PC-3 (cell line): ENCODE measurements around the gene NBR1. TPM values are rescaled to one million over a fixed set of nuclear protein-coding genes. Genes with fewer than 3 reads are reported as not detected.
A peak's percentile ranks its signal among the peaks of the same experiment; 100 is the strongest.
"Not testable (repeated sequence)": the region's sequence is repeated elsewhere in the genome, so short reads cannot be mapped to it uniquely, and the experiment has no call there.

ENCODE experiments used
- ATAC-seq: fragments of 200-7000 bp; cut with Tn5 transposase; 2 replicates; pipeline ENCODE4 v1.9.1; 2020; ENCODE audit warnings: mild to moderate bottlenecking, moderate library complexity
- BruUV-seq: library from RNA; stranded (reverse); fragments of 400-500 nt; replicated peaks from 2 replicates; lab custom pipeline; 2021; lab: Mats Ljungman, UMichigan
- CTCF ChIA-PET: fragments of 300-600 bp; sonication (Branson Sonifier 250); formaldehyde crosslinking; loops from one replicate; lab custom pipeline; 2022; ENCODE audit warnings: antibody characterized with exemption; lab: Charles Lee
- POLR2A ChIA-PET: fragments of 300-600 bp; sonication (Branson Sonifier 250); formaldehyde crosslinking; loops from one replicate; lab custom pipeline; 2022; ENCODE audit warnings: antibody characterized with exemption; ENCODE audit not compliant: unreplicated experiment; lab: Charles Lee
- DNase-seq: peaks from one replicate; pipeline ENCODE4 v3.0.0-alpha.2; 2015
- H2AFZ ChIP-seq: fragments of 300-600 bp; sonication (generic); 2 replicates; pipeline ENCODE4 v1.6.0; 2016; ENCODE audit warnings: antibody characterized with exemption, low read length
- H3F3A ChIP-seq: fragments of 300-600 bp; sonication (generic); one replicate; pipeline ENCODE4 v1.6.0; 2017; ENCODE audit warnings: antibody characterized with exemption, low read length, control low read depth, mild to moderate bottlenecking; ENCODE audit not compliant: unreplicated experiment
- H3K27ac ChIP-seq: fragments of 300-600 bp; sonication (generic); 2 replicates; pipeline ENCODE4 v1.5.1; 2016; ENCODE audit warnings: mild to moderate bottlenecking, low read length
- H3K27me3 ChIP-seq: fragments of 300-600 bp; sonication (generic); 2 replicates; pipeline ENCODE4 v1.6.1; 2016; ENCODE audit warnings: low read length, mixed read lengths
- H3K36me3 ChIP-seq: fragments of 300-600 bp; sonication (generic); 2 replicates; pipeline ENCODE4 v1.6.1; 2016; ENCODE audit warnings: low read depth, mixed run types, low read length, mixed read lengths
- H3K4me1 ChIP-seq: fragments of 300-600 bp; sonication (generic); 2 replicates; pipeline ENCODE4 v1.5.1; 2016; ENCODE audit warnings: low read length; ENCODE audit not compliant: insufficient read depth
- H3K4me2 ChIP-seq: fragments of 300-600 bp; sonication (generic); 2 replicates; pipeline ENCODE4 v1.6.0; 2016; ENCODE audit warnings: low read length
- H3K4me3 ChIP-seq: fragments of 300-600 bp; sonication (generic); 2 replicates; pipeline ENCODE4 v1.5.1; 2016; ENCODE audit warnings: mild to moderate bottlenecking, low read length, mixed read lengths
- H3K79me2 ChIP-seq: fragments of 300-600 bp; sonication (generic); 2 replicates; pipeline ENCODE4 v1.6.1; 2017; ENCODE audit warnings: low read length, mixed read lengths
- H3K9ac ChIP-seq: fragments of 300-600 bp; sonication (generic); 2 replicates; pipeline ENCODE4 v1.6.0; 2016; ENCODE audit warnings: mild to moderate bottlenecking, low read length
- H3K9me2 ChIP-seq: fragments of 300-600 bp; sonication (generic); replicated peaks from 2 replicates; pipeline ENCODE4 v1.6.1; 2016; ENCODE audit warnings: mixed run types, low read length, mixed read lengths
- H3K9me3 ChIP-seq: fragments of 300-600 bp; sonication (generic); 2 replicates; pipeline ENCODE4 v1.6.1; 2016; ENCODE audit warnings: low read length, mixed read lengths
- H4K20me1 ChIP-seq: fragments of 300-600 bp; sonication (generic); 2 replicates; pipeline ENCODE4 v1.6.1; 2016; ENCODE audit warnings: low read length, mixed read lengths
- EZH2 ChIP-seq: fragments of 300-600 bp; sonication (generic); IDR thresholded peaks from one replicate; pipeline ENCODE4 v1.6.1; 2017; ENCODE audit warnings: antibody characterized with exemption, mild to moderate bottlenecking, low read length; ENCODE audit not compliant: unreplicated experiment
- EZH2phosphoT487 ChIP-seq: fragments of 300-600 bp; sonication (generic); IDR thresholded peaks from 2 replicates; pipeline ENCODE4 v1.6.1; 2018; ENCODE audit warnings: mild to moderate bottlenecking, antibody characterized with exemption, low read length, borderline replicate concordance
- intact Hi-C: fragments of 100-400 bp; cut with micrococcal nuclease; formaldehyde crosslinking; loops from 2 replicates; pipeline ENCODE4 v1.9.0; 2023
- total RNA-seq: library from RNA; depleted of rRNA; stranded (reverse); fragments of >200 nt; gene quantifications from 2 replicates; pipeline ENCODE4 v1.2.3, GENCODE V29; 2014
- TF ChIP-seq, protein P1 (sequence below): fragments of 300-600 bp; sonication (generic); conservative IDR thresholded peaks from 2 replicates; pipeline ENCODE4 v1.5.1; 2017; ENCODE audit warnings: antibody characterized with exemption, low read depth, mild to moderate bottlenecking, low read length

NBR1 gene
- total RNA-seq, 1 experiment from 2014 or later: 30.0 TPM

DNA sequence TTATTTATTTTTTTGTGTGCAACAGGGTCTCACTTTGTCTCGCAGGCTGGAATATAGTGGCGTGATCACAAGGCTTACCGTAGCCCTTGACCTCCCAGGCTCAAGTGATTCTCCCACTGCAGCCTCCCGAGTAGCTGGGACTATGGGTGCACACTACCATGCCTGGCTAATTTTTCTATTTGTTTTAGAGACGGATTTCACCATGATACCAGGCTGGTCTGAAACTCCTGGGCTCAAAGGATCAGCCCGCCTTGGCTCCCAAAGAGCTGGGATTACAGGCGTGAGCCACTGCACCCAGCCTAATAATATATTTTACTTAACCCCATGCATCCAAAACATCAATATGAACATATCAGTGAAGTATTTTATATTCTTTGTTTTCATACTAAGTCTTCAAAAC lies 55.4 kb downstream of the NBR1 start:
- Histone ChIP-seq H3F3A (no peaks in the 10 kb centered on the region), H3K9me3 (no peaks in the 10 kb centered on the region), H3K79me2 (no peaks in the 10 kb centered on the region), H3K4me1 (no peaks in the 10 kb centered on the region), H3K4me2 (no peak overlapping the region), H3K9ac (no peak overlapping the region), H3K9me2 (no peaks in the 10 kb centered on the region), H3K4me3 (no peak overlapping the region), H3K27ac (no peak overlapping the region), H3K27me3 (no peaks in the 10 kb centered on the region), H3K36me3 (no peaks in the 10 kb centered on the region), H4K20me1 (no peaks in the 10 kb centered on the region), H2AFZ (no peak overlapping the region)
- POLR2A ChIA-PET: interaction anchor here (0.7 kb wide), 1 partner anchor 592 kb away, joined by 3 read pairs; no protein-coding TSS in a partner anchor
- no TSS peak for BruUV-seq
- DNase-seq: no peak
- no peak for TF ChIP-seq EZH2phosphoT487
- no peak for TF ChIP-seq EZH2
- TF ChIP-seq, protein P1, sequence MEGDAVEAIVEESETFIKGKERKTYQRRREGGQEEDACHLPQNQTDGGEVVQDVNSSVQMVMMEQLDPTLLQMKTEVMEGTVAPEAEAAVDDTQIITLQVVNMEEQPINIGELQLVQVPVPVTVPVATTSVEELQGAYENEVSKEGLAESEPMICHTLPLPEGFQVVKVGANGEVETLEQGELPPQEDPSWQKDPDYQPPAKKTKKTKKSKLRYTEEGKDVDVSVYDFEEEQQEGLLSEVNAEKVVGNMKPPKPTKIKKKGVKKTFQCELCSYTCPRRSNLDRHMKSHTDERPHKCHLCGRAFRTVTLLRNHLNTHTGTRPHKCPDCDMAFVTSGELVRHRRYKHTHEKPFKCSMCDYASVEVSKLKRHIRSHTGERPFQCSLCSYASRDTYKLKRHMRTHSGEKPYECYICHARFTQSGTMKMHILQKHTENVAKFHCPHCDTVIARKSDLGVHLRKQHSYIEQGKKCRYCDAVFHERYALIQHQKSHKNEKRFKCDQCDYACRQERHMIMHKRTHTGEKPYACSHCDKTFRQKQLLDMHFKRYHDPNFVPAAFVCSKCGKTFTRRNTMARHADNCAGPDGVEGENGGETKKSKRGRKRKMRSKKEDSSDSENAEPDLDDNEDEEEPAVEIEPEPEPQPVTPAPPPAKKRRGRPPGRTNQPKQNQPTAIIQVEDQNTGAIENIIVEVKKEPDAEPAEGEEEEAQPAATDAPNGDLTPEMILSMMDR: no peak
- intact Hi-C loops: no loop called here
- CTCF ChIA-PET: no interaction called here
- ATAC-seq: no peak

DNA sequence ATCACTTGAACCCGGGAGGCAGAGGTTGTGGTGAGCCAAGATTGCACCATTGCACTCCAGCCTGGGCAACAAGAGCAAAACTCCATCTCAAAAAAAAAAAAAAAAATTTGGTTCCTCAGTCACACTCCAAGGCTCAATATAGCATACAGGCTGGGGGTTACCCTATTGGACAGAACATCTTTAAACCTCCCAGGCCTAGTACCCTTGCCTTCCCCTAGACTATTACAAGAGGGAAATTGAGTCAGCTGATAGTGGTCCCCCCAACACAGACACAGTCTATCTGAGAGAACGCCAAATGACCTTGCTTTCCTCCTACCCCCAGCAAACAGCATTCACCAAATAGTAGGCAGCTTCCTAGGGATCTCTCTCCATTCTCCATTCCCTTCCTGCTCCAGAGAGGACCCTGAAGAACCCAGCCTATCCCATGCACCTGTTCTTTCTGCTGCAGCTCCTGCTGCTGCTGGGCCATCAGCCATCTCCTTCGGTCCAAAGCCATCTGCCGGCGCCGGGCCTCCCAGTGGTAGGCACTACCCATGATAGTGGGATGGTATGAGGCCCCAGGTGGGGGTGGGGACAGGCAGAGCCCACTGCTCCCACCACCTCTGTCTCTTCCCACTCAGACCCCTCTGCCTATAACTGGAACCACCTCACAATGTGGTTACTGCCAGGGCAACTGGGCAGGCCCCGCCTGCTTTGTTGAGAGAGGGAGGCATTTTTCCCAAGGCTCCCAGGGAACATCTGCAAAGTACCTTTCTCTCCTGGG lies 57.2 kb downstream of the NBR1 start, which contains the start of gene CCDC200:
TSS of gene CCDC200 (minus strand) at position 604 of the 763 bp plus-strand sequence. CDS start at position 535, 69 bp downstream.
- H3F3A ChIP-seq, H2AFZ ChIP-seq, H3K9ac ChIP-seq, ATAC-seq, BruUV-seq, H3K79me2 ChIP-seq, H3K4me1 ChIP-seq, H3K36me3 ChIP-seq, POLR2A ChIA-PET, CTCF ChIA-PET, H3K9me2 ChIP-seq, H3K4me2 ChIP-seq, H4K20me1 ChIP-seq, H3K27ac ChIP-seq, DNase-seq, H3K4me3 ChIP-seq, intact Hi-C loops, H3K9me3 ChIP-seq, H3K27me3 ChIP-seq: not testable (repeated sequence)

GRCh38 chr17:43231205-43232020 lies 60.4 kb downstream of the NBR1 start:
- H3K4me3 ChIP-seq, ATAC-seq, DNase-seq, intact Hi-C loops, H3K27ac ChIP-seq, H3K9me2 ChIP-seq, H3K4me1 ChIP-seq, H3F3A ChIP-seq, CTCF ChIA-PET, POLR2A ChIA-PET, H3K9me3 ChIP-seq, H3K79me2 ChIP-seq, H2AFZ ChIP-seq, H4K20me1 ChIP-seq, H3K36me3 ChIP-seq, H3K27me3 ChIP-seq, H3K4me2 ChIP-seq, H3K9ac ChIP-seq: not testable (repeated sequence)
- BruUV-seq: TSS peak; percentile 80

DNA sequence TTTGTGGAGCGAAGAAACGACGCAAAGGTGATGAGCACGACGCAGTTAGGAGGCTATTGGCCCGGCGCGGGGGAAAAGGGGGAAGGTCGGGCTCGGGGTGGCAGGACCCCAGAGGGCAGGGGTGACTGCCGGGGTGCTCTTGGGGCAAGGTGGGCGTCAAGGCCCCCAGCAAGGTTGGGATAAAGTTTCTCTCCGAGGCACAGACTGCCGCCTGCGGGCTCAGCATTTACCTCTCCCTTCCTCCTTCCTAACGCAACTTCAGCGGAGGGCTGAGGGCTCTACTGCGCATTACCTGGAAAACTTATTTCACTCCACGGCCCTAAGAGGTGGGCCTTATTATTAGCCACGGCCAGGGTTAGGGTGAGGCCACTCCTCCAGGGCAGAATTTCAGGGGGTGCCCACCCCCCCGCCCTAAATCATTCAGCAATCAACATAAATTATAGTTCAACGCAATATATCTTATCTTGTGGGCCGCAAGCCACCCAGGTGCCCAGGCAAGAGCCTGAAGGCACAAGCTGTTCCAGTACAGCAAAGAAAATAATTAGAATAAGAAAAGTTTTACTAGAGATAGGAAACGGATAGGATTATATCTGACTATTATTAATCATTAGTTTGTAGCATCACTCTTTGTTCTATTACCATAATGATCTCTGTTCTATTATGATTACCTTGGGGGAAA lies 61.1 kb downstream of the NBR1 start:
- H3K79me2 ChIP-seq, H3K4me3 ChIP-seq, POLR2A ChIA-PET, BruUV-seq, H3K4me2 ChIP-seq, H2AFZ ChIP-seq, H3K27ac ChIP-seq, ATAC-seq, DNase-seq, H3K27me3 ChIP-seq, H3F3A ChIP-seq, H3K36me3 ChIP-seq, H3K9me2 ChIP-seq, H4K20me1 ChIP-seq, CTCF ChIA-PET, H3K9ac ChIP-seq, H3K9me3 ChIP-seq, H3K4me1 ChIP-seq, intact Hi-C loops: not testable (repeated sequence)

GRCh38 chr17:43233263-43233662 lies 62.2 kb downstream of the NBR1 start:
- CTCF ChIA-PET, H3K4me3 ChIP-seq, H3K4me2 ChIP-seq, H3K79me2 ChIP-seq, intact Hi-C loops, H3K27ac ChIP-seq, H3K36me3 ChIP-seq, H3K4me1 ChIP-seq, H3K27me3 ChIP-seq, H2AFZ ChIP-seq, DNase-seq, ATAC-seq, H3K9ac ChIP-seq, POLR2A ChIA-PET, BruUV-seq, H4K20me1 ChIP-seq, H3K9me2 ChIP-seq, H3K9me3 ChIP-seq, H3F3A ChIP-seq: not testable (repeated sequence)
